Mucosa of descending colon (tissue), 3 donors: Measurements from ENCODE around the gene PRKAR2A. TPM values are rescaled to one million over a fixed set of nuclear protein-coding genes. Genes with fewer than 3 reads are reported as not detected.
"Not testable (repeated sequence)": the region's sequence is repeated elsewhere in the genome, so short reads cannot be mapped to it uniquely, and the experiment has no call there.

Source experiments
- ATAC-seq: fragments of 200-7000 bp; cut with Tn5 transposase; one replicate; pipeline ENCODE4 v1.9.1; 2020; ENCODE audit warnings: mild to moderate bottlenecking, moderate library complexity
- DNase-seq, 3 donors: peaks; one replicate each; pipeline ENCODE4 v3.0.0-alpha.2; 2020
- H3K36me3 ChIP-seq: fragments of 200-600 bp; one replicate; pipeline ENCODE4 v1.8.0; 2021; ENCODE audit warnings: low read depth, mild to moderate bottlenecking
- H3K4me1 ChIP-seq: fragments of 200-600 bp; one replicate; pipeline ENCODE4 v1.8.0; 2021; ENCODE audit warnings: low read depth, mild to moderate bottlenecking
- H3K4me3 ChIP-seq: fragments of 200-600 bp; one replicate; pipeline ENCODE4 v1.8.0; 2021; ENCODE audit warnings: mild to moderate bottlenecking
- H3K9me3 ChIP-seq: fragments of 200-600 bp; one replicate; pipeline ENCODE4 v1.8.0; 2021; ENCODE audit warnings: mild to moderate bottlenecking
- CTCF ChIP-seq: fragments of 200-600 bp; IDR thresholded peaks from one replicate; pipeline ENCODE4 v1.8.0; 2022; ENCODE audit warnings: antibody characterized with exemption, mild to moderate bottlenecking
- intact Hi-C, 2 donors: fragments of 100-400 bp; cut with DNase I in 1 of 2; cut with micrococcal nuclease in 1 of 2; formaldehyde crosslinking; loops; one replicate each; pipeline versions ENCODE4 v1.11.0 to v1.11.1; 2022; cut with DNase I, micrococcal nuclease
- total RNA-seq, 3 donors: library from RNA; stranded (reverse); fragmentation: NEBNext Ultra II Directional in 2 of 3; extraction: Animal tissue kit (Norgen Biotek cat#: 25700) in 2 of 3; gene quantifications; one replicate each; pipeline versions ENCODE4 v1.2.1 to v1.2.4, GENCODE V29; 2021 to 2023
- donor health status: DM: no; HTN: no; CAD: no; lungs with moderate emphysema.
- donor health status: DM: no; HTN: no; CAD: no.
- donor health status: DM: no; HTN: yes; CAD: no.

Gene PRKAR2A
- total RNA-seq, 3 donors from 2014 or later, result 53.3 to 76.3 (median 55.6) TPM

- ATAC-seq, result peak; percentile 84
- Histone ChIP-seq H3K4me3 (no peak overlapping the region), H3K9me3 (no peaks in the 10 kb centered on the region), H3K4me1 (no peaks in the 10 kb centered on the region), H3K36me3 (no peaks in the 10 kb centered on the region)
- DNase-seq, result no peak
- intact Hi-C loops, result no loop called here
- TF ChIP-seq CTCF, result no peak
Measured at GRCh38 chr3:48820612-48821324, 26.9 kb downstream of the PRKAR2A start.

- DNase-seq (no peak), ATAC-seq (no peak)
- Histone ChIP-seq H3K4me1 (no peaks in the 10 kb centered on the region), H3K4me3 (no peak overlapping the region), H3K36me3 (no peaks in the 10 kb centered on the region), H3K9me3 (no peaks in the 10 kb centered on the region)
- intact Hi-C loops, result no loop called here
- TF ChIP-seq CTCF, result no peak
Measured at GRCh38 chr3:48819234-48820221, 28.1 kb downstream of the PRKAR2A start.

- DNase-seq, result no peak
- intact Hi-C loops, result no loop called here
- TF ChIP-seq CTCF, result no peak
- no peak for ATAC-seq
- Histone ChIP-seq H3K9me3 (no peaks in the 10 kb centered on the region), H3K4me1 (no peaks in the 10 kb centered on the region), H3K36me3 (no peaks in the 10 kb centered on the region), H3K4me3 (no peak overlapping the region)
Measured at GRCh38 chr3:48811524-48811923, 36.1 kb downstream of the PRKAR2A start.

GRCh38 chr3:48804930-48805329, 42.7 kb downstream of the PRKAR2A start:
- Histone ChIP-seq H3K4me3 (no peak overlapping the region), H3K9me3 (no peaks in the 10 kb centered on the region), H3K4me1 (no peaks in the 10 kb centered on the region), H3K36me3 (no peaks in the 10 kb centered on the region)
- DNase-seq (no peak), ATAC-seq (no peak)
- TF ChIP-seq CTCF, result no peak
- intact Hi-C loops, result no loop called here

- H3K9me3 ChIP-seq, H3K4me3 ChIP-seq, H3K36me3 ChIP-seq, ATAC-seq, DNase-seq, intact Hi-C loops, H3K4me1 ChIP-seq: not testable (repeated sequence)
Measured at GRCh38 chr3:48800831-48801230, 46.8 kb downstream of the PRKAR2A start.

GRCh38 chr3:48798998-48799397, 48.7 kb downstream of the PRKAR2A start:
- Histone ChIP-seq H3K9me3 (no peaks in the 10 kb centered on the region), H3K4me1 (peaks cover 2% of the 10 kb centered on the region), H3K4me3 (no peak overlapping the region), H3K36me3 (no peaks in the 10 kb centered on the region)
- intact Hi-C loops, result no loop called here
- DNase-seq, result peak in 2 of 3 donors; percentile 43 to 70
- no peak for TF ChIP-seq CTCF
- ATAC-seq, result peak; percentile 83
